ENCODE results near the gene SMG1.
"Not testable (repeated sequence)": the region's sequence is repeated elsewhere in the genome, so short reads cannot be mapped to it uniquely, and the experiment has no call there.

- not testable (repeated sequence) for TF ChIP-seq CTCF (IDR thresholded peaks at IDR 0.05; ENCODE audit: low read length); EZH2 (optimal IDR thresholded peaks at IDR 0.05; ENCODE audit: low read depth, low read length)
These were observed 1.9 kb upstream of the SMG1 start for GRCh38 chr16:18928073-18928472.

Measured in MM.1S (cell line).